ENCODE measurements around the gene PDZD11.
A peak's percentile ranks its signal among the peaks of the same experiment; 100 is the strongest.
"Not testable (repeated sequence)": the region's sequence is repeated elsewhere in the genome, so short reads cannot be mapped to it uniquely, and the experiment has no call there.

The PDZD11 gene

GRCh38 chrX:70289793-70290770 lies at the start of gene PDZD11, which contains the start of gene KIF4A:
TSS of gene PDZD11 (minus strand) at chrX:70289927. CDS start at chrX:70289341, 586 bp downstream.
TSS of gene KIF4A (plus strand) at chrX:70290104. CDS start at chrX:70290459, 355 bp downstream.
- DNase-seq (ENCODE audit: low spot score) = peak; percentile 72

DNA sequence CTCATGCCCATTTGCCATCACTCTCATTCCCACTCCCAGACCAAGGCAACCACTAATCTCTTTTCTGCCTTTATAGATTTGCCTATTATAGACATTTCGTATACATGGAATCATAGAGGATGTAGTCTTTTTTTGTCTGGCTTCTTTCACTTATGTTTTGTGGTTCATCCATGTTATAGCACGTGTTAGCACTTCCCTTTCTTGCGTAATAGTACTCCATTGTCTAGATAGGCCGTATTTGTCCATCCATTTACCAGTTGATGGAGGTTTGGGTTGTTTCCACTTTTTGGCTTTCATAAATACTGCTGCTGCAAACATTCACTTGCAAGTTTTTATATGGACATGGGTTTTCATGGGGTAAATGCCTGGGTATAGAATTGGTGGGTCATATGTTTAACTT lies 48.6 kb upstream of the PDZD11 start:
- no peak for DNase-seq (ENCODE audit: low spot score)

DNA sequence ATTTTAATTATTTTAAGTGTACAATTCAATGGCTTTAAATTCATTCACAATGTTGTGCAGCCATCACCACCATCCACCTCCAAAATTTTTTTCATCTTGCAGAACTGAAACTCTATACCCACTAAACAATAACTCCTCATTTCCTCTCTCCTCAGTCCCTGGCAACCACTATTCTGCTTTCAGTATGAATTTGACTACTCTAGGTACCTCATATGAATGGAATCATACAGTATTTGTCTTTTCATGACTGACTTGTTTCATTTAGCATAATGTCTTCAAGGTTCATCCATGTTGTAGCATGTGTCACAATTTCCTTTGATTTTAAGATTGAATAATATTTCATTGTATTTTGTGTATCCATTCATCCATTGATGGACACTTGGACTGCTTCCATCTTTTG lies 47.0 kb upstream of the PDZD11 start:
- no peak for DNase-seq (ENCODE audit: low spot score)

DNA sequence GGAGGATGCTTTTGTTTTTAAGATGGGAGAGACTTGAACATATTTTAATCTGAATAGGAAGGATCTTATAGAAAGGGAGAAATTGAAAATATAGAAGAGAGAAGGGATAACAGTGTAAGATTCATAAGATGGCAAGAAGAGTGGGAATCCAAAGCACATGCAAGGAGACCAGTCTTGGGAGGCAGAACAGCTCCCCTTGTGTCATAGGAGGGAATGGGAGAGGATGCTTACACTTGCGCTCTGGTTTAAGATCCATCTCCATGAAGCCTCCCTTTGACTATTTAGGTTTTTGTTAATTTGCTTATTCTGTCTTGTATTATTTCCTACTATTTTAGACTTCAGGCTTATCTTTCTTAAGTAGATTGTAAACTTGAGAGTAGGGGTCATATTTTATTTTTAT lies 42.9 kb upstream of the PDZD11 start:
- no peak for DNase-seq (ENCODE audit: low spot score)

DNA sequence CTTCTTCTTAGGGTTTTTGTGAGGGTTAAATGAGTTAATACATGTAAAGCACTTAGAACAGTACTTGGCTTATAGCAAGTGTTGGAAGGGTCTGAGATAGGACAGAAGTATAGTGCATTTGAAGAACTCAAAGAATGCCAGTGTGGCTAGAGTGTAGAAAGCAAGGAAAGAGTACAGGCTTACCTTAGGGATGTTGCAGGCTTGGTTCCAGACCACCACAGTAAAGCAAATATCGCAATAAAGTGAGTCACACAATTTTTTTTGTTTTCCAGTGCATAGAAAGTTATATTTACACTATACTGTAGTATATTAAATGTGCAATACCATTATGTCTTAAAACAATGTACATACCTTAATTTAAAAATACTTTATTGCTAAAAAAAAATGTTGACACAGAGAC lies 41.4 kb upstream of the PDZD11 start:
- DNase-seq (ENCODE audit: low spot score) = no peak

DNA sequence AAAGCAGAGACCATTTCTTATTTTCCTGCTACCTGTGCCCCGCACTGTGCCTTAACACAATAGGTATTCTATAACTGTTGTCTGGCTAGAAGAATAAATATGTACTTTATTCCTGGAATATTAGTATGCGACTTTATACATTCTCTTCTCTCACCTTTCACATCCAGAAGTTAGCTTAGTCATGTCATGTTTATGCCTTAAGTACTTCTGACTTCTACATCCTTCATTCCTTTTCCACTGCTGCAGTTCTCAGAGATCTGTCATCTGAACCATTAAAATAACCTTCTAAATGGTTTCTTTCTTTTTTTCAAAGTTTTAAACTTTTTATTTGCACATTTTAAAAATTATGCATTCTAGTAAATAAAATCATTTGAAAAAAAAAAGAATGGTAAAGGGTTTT lies 34.6 kb upstream of the PDZD11 start:
- DNase-seq (ENCODE audit: low spot score) = no peak

DNA sequence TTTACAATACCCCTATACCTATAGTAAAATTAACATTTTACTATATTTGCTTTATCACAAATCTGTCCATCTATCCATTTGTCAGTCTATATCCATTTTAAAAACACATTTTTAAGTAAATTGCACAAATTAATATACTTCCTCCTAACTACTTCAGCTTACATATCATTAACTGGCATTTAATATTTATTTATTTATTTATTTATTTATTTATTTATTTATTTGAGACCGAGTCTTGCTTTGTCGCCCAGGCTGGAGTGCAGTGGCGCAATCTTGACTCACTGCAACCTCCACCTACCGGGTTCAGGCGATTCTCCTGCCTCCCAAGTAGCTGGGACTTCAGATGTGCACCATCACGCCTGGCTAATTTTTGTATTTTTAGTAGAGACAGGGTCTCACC lies 33.9 kb upstream of the PDZD11 start:
- DNase-seq (ENCODE audit: low spot score) = not testable (repeated sequence)

GRCh38 chrX:70322784-70323183 lies 33.1 kb upstream of the PDZD11 start:
- DNase-seq (ENCODE audit: low spot score) = no peak

- no peak for DNase-seq (ENCODE audit: low spot score)
These were observed 23.8 kb upstream of the PDZD11 start for GRCh38 chrX:70313503-70313902.

DNA sequence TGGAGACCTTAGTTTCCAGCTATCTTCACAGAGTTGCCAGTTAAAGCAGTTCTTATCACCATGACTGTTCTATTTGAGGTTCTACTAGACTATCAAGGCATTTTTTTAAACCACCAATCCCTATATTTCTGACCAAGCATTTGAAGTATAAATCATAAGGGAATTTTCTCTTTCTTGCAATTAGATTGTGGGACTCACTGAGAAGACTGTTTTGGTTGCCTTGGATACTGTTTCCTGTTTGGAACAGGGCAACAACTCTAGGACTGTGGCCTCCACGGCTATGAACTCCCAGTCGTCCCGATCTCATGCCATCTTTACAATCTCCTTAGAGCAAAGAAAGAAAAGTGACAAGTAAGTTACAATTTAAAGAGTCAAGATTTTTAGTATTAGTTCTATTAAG lies 12.0 kb upstream of the PDZD11 start:
- no peak for DNase-seq (ENCODE audit: low spot score)

- no peak for DNase-seq (ENCODE audit: low spot score)
These were observed 3.9 kb upstream of the PDZD11 start for GRCh38 chrX:70293621-70294020.

DNA sequence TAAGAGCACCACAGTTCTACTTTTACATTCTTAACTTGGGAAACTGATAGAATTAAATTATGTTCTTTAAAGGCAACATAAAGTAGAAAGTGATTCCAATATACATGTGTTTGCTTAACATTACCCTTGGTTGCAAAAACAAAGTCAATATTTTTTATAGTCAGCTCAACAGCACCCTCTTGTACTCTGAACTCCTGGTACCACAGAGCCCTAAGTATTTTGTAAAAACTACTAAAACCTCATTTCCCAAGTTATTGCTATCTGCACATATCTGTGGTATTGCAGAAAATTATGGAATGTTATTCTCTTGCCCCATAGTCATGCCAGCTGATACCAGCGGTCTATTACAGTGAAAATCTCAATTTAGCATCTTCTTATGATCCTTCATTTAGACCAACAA lies 3.1 kb upstream of the PDZD11 start:
- DNase-seq (ENCODE audit: low spot score) = no peak

- no peak for DNase-seq (ENCODE audit: low spot score)
These were observed 447 bp downstream of the PDZD11 start for GRCh38 chrX:70289168-70289792.

- DNase-seq (ENCODE audit: low spot score) = no peak
These were observed 7.8 kb downstream of the PDZD11 start, which contains the start of gene RAB41 for GRCh38 chrX:70281951-70282350. TSS of gene RAB41 (plus strand) at chrX:70282172. CDS start at chrX:70282218, 46 bp downstream.

- no peak for DNase-seq (ENCODE audit: low spot score)
These were observed 9.2 kb downstream of the PDZD11 start for GRCh38 chrX:70280573-70280972.

GRCh38 chrX:70279081-70279480 lies 10.6 kb downstream of the PDZD11 start:
- DNase-seq (ENCODE audit: low spot score) = no peak

DNA sequence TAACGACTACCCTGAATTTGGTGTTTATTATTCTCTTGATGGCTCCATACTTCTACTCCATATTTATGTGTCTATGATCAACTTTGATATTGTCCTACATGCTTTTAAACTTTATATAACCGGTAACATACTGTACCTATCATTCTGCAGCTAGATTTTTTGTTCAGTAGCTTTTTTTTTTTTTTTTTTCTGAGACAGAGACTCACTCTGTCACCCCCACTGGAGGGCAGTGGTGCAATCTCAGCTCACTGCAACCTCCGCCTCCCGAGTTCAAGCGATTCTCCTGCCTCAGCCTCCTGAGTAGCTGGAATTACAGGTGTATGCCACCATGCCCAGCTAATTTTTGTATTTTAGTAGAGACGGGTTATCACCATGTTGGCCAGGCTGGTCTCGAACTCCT lies 15.7 kb downstream of the PDZD11 start:
- DNase-seq (ENCODE audit: low spot score) = not testable (repeated sequence)

- no peak for DNase-seq (ENCODE audit: low spot score)
These were observed 21.7 kb downstream of the PDZD11 start, which contains the start of gene ARR3 for GRCh38 chrX:70268034-70268433. TSS of gene ARR3 (plus strand) at chrX:70268334. CDS start at chrX:70269386, 1,052 bp downstream.

GRCh38 chrX:70264784-70265183 lies 24.9 kb downstream of the PDZD11 start:
- no peak for DNase-seq (ENCODE audit: low spot score)

GRCh38 chrX:70262952-70263567 lies 26.7 kb downstream of the PDZD11 start:
- no peak for DNase-seq (ENCODE audit: low spot score)

- DNase-seq (ENCODE audit: low spot score) = no peak
These were observed 29.6 kb downstream of the PDZD11 start, which contains the start of gene P2RY4 for GRCh38 chrX:70260104-70260503. TSS of gene P2RY4 (minus strand) at chrX:70260204. CDS start at chrX:70259624, 580 bp downstream.
